Breast epithelium (tissue), 4 donors: ENCODE results near the gene CCDC12. TPM values are rescaled to one million over a fixed set of nuclear protein-coding genes. Genes with fewer than 3 reads are reported as not detected.
A peak's percentile ranks its signal among the peaks of the same experiment; 100 is the strongest.

Experiments used
- DNase-seq, 2 donors: peaks; one replicate each; pipeline ENCODE4 v3.0.0-alpha.2; 2019; ENCODE audit warnings: low spot score in 2 of 2
- H3K27ac ChIP-seq, 2 donors: fragments of 200-600 bp; sonication (generic) in 1 of 2; one replicate each; pipeline ENCODE4 v1.5.1; 2016 to 2019; ENCODE audit warnings: mild to moderate bottlenecking in 1 of 2
- H3K27me3 ChIP-seq, 2 donors: fragments of 200-600 bp; sonication (generic) in 1 of 2; one replicate each; pipeline versions ENCODE4 v1.5.1 to v1.6.0; 2017 to 2019; ENCODE audit warnings: control low read depth in 1 of 2, mild to moderate bottlenecking in 1 of 2
- H3K36me3 ChIP-seq: fragments of 200-600 bp; one replicate; pipeline ENCODE4 v1.5.1; 2019
- H3K4me1 ChIP-seq, 2 donors: fragments of 200-600 bp; sonication (generic); one replicate each; pipeline ENCODE4 v1.5.1; 2016 to 2019; ENCODE audit warnings: control low read depth in 1 of 2
- H3K4me3 ChIP-seq, 3 donors: fragments of 200-600 bp; sonication (generic); 1 replicate in 2 of 3; 2 replicates in 1 of 3; pipeline ENCODE4 v1.5.1; 2016 to 2019; ENCODE audit warnings: mild to moderate bottlenecking in 3 of 3, moderate library complexity in 2 of 3
- H3K9me3 ChIP-seq, 2 donors: fragments of 200-600 bp; sonication (generic) in 1 of 2; one replicate each; pipeline ENCODE4 v1.5.1; 2016 to 2019; ENCODE audit warnings: control low read depth in 1 of 2
- POLR2A ChIP-seq: fragments of 450-650 bp; IDR thresholded peaks from one replicate; pipeline ENCODE4 v1.6.1; 2016; ENCODE audit warnings: antibody characterized with exemption, mild to moderate bottlenecking, moderate library complexity
- POLR2AphosphoS5 ChIP-seq, 3 donors: sonication (generic); formaldehyde crosslinking; IDR thresholded peaks; one replicate each; pipeline ENCODE4 v1.6.1; 2017; ENCODE audit warnings: antibody characterized with exemption in 3 of 3
- intact Hi-C: fragments of 100-400 bp; cut with DNase I; formaldehyde crosslinking; loops from one replicate; pipeline ENCODE4 v1.15.1; 2023; ENCODE audit warnings: low total_unique reads
- total RNA-seq, 3 donors: library from RNA; depleted of rRNA; stranded (reverse); fragments of >200 nt; gene quantifications; one replicate each; pipeline ENCODE4 v1.1.0, GENCODE V29; 2016
- TF ChIP-seq, protein P1 (sequence below), 3 donors: fragments of 450-650 bp; IDR thresholded peaks; one replicate each; pipeline ENCODE4 v1.5.1; 2016 to 2017; ENCODE audit warnings: antibody characterized with exemption in 3 of 3, mild to moderate bottlenecking in 3 of 3, moderate library complexity in 3 of 3

Gene CCDC12
- total RNA-seq, 3 donors from 2014 or later: 27.0 to 50.2 (median 43.9) TPM

DNA sequence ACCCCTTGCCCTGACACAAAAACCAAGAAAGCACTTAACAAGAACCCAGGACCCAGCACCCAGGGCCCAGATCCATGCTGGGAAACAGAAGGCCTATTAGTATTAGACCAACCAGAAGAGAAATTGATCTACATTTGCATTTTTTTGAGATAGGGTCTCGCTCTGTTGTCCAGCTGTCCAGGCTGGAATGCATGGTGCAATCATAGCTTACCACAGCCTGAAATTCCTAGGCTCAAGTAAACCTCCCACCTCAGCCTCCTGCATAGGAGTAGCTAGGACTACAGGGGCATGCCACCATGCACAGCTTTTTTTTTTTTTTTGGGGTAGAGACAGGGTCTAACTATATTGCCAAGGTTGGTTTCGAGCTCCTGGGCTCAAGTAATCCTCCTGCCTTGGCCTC, 26.4 kb downstream of the CCDC12 start:
- no peak overlapping the region for H3K4me3 ChIP-seq
- no peaks in the 10 kb centered on the region for H3K36me3 ChIP-seq
- no peak for DNase-seq
- TF ChIP-seq POLR2AphosphoS5 (IDR thresholded peaks at IDR 0.05) (no peak), POLR2A (no peak)
- TF ChIP-seq, protein P1, sequence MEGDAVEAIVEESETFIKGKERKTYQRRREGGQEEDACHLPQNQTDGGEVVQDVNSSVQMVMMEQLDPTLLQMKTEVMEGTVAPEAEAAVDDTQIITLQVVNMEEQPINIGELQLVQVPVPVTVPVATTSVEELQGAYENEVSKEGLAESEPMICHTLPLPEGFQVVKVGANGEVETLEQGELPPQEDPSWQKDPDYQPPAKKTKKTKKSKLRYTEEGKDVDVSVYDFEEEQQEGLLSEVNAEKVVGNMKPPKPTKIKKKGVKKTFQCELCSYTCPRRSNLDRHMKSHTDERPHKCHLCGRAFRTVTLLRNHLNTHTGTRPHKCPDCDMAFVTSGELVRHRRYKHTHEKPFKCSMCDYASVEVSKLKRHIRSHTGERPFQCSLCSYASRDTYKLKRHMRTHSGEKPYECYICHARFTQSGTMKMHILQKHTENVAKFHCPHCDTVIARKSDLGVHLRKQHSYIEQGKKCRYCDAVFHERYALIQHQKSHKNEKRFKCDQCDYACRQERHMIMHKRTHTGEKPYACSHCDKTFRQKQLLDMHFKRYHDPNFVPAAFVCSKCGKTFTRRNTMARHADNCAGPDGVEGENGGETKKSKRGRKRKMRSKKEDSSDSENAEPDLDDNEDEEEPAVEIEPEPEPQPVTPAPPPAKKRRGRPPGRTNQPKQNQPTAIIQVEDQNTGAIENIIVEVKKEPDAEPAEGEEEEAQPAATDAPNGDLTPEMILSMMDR (IDR thresholded peaks at IDR 0.05): no peak
- H3K9me3 ChIP-seq: no peaks in the 10 kb centered on the region
- intact Hi-C loops: no loop called here
- H3K27me3 ChIP-seq: no peaks in the 10 kb centered on the region
- no peak overlapping the region for H3K27ac ChIP-seq
- H3K4me1 ChIP-seq: peaks cover 0 to 41% of the 10 kb centered on the region in 2 donors

DNA sequence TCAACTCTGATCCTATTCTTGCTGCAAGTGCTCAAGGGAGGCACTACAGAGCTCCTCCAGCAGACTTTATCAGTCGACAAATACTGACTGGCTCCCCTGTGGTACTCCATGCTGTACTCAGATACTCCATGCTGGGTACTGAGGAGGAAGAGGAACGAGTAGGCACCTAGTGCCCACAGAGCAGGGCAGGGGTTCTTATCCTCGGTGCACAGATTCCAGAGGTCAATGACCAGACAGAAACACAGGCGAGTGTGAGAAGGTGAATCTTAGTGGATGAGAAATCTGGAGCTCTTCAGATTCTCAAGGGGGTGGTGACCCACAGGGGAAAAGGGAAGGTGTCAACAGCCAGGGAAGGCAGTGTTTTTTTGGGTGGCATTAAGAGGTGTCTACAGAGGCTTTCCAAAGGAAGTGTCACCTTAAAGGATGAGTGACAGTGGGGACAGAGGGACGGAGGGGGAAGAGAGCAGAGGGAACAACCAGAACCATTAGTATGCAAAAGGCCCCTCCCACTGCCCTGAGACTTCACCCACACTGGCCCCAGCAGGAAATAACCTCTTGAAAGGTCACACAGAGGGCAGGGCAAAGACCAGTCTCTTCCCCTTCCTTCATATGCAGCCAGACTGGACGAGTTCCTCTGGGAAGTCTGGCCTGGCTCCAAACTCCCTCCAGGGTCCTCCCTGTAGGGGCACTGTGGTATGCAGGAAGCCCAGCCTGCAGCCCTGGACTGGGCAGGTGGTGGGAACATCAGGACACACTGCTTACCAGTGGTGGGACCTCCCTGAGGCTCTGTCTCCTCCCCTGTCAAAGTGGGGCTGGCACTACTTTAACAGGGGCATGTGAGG, 27.5 kb downstream of the CCDC12 start:
- peaks cover 0 to 31% of the 10 kb centered on the region in 2 donors for H3K4me1 ChIP-seq
- DNase-seq: no peak
- intact Hi-C loops: no loop called here

DNA sequence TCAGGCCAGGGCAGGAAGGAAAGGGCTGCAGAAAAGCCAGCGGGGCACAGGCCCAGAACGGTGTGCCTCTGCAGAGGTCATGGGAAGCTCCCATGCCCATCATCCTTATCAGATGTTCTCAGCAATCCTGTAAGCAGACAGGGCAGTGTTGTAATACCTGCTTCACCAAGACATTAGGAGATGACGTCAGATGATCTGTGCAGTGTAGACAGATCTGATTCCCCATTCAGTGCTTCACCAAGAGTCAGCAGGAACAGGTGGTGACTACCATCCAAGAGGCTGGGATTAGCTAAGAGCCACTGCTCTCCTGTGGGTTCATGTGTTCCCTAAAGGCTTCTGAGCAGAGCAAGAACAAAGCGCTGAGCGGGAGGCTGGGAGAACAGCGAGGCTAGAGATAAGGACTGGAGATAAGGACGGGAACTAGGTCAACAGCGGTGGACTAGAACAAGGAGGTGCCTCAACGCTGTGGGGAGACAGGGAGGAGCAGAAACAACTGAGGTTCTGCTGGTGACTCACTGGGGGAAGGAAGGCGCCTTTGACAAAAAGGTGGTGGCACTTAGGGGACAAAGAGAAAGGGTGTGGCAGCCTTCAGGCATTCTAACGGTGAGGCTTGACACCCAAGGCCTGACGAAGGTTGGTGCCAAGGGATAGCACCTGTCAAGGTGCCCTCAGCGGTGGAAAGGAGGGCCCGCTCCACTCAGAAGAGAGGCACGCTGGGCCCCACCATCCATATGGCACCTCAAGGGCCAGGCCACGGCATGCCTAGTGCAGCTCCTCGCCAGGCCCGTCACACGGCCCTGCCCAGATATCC, 28.4 kb downstream of the CCDC12 start:
- intact Hi-C loops: no loop called here
- H3K4me1 ChIP-seq: peaks cover 0 to 31% of the 10 kb centered on the region in 2 donors
- no peaks in the 10 kb centered on the region for H3K27me3 ChIP-seq
- no peak overlapping the region for H3K4me3 ChIP-seq
- TF ChIP-seq POLR2A (no peak), POLR2AphosphoS5 (IDR thresholded peaks at IDR 0.05) (peak in 1 of 3 donors; percentile 16)
- peak overlapping the region; percentile 69 to 75 for H3K27ac ChIP-seq
- no peak for DNase-seq
- H3K9me3 ChIP-seq: no peaks in the 10 kb centered on the region
- H3K36me3 ChIP-seq: no peaks in the 10 kb centered on the region

More for the DNA sequence above, 27.5 kb downstream of the CCDC12 start:
- Histone ChIP-seq H3K4me3 (no peak overlapping the region), H3K9me3 (no peaks in the 10 kb centered on the region), H3K36me3 (no peaks in the 10 kb centered on the region), H3K27ac (peak overlapping the region; percentile 69 to 75), H3K27me3 (no peaks in the 10 kb centered on the region)
- TF ChIP-seq POLR2AphosphoS5 (IDR thresholded peaks at IDR 0.05) (no peak), POLR2A (no peak)
- TF ChIP-seq, protein P1 (IDR thresholded peaks at IDR 0.05): no peak

DNA sequence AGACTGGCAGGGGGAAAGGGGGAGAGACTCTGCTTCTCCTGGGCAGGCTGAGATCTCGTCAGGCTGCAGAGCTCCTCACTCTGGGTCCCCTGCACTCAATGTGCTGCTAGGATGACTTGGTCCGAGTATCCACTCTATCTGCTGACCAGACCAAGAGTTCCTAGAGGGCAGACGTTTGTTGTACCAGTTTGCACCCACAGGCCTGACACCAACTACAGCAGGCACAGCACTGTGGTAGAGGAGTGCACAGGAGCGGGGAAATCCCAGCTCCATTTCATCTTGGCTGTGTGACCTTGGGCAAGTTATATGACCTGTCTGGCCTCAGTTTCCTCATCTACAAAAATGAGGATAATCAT, 29.0 kb downstream of the CCDC12 start:
- H3K27ac ChIP-seq: peak overlapping the region; percentile 53 to 75
- TF ChIP-seq, protein P1 (IDR thresholded peaks at IDR 0.05): no peak
- no peak for TF ChIP-seq POLR2A
- TF ChIP-seq POLR2AphosphoS5 (IDR thresholded peaks at IDR 0.05): no peak

DNA sequence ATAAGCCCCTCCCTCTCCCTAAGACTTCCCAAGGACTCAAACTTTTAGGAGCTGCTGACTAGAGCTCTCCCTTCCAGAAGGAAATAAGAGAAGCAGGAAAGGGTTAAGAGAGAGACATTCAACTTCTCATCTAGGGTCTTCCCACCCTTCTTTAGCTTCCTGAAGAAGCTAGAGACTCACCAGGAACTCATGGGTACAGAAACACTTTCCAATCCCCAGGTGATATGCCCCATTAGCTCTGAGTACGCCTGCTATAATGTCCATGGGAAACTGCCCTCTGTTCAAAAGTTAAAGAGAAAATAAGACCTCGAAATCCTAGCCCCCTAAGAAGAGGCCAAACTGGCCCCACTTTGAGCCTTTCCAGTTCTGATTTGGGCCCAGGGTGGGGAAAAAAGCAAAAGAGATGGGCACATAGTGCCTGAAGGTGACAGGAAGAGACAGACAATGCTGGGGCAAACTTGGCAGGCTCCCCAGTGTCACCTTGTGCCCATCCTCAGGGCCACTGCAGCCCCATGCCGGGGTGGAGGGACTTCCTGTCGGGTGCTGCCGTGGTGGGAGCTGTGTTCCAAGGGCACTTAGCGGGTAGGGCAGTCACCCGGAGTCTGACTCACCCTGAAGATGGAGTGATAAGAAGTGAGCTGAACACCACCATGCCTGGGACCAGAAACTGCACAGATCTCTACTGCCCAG, 29.5 kb downstream of the CCDC12 start:
- peak overlapping the region; percentile 62 to 75 for H3K27ac ChIP-seq
- TF ChIP-seq POLR2AphosphoS5 (IDR thresholded peaks at IDR 0.05): no peak
- TF ChIP-seq, protein P1 (IDR thresholded peaks at IDR 0.05): no peak
- TF ChIP-seq POLR2A: no peak

More for the DNA sequence above, 29.0 kb downstream of the CCDC12 start:
- Histone ChIP-seq H3K4me1 (peaks cover 0 to 31% of the 10 kb centered on the region in 2 donors), H3K36me3 (no peaks in the 10 kb centered on the region), H3K4me3 (no peak overlapping the region), H3K9me3 (no peaks in the 10 kb centered on the region), H3K27me3 (no peaks in the 10 kb centered on the region)
- intact Hi-C loops: no loop called here
- no peak for DNase-seq

More for the DNA sequence above, 29.5 kb downstream of the CCDC12 start:
- intact Hi-C loops: no loop called here
- H3K36me3 ChIP-seq: no peaks in the 10 kb centered on the region
- no peaks in the 10 kb centered on the region for H3K9me3 ChIP-seq
- no peak for DNase-seq
- H3K4me3 ChIP-seq: no peak overlapping the region
- H3K27me3 ChIP-seq: no peaks in the 10 kb centered on the region
- H3K4me1 ChIP-seq: peaks cover 0 to 31% of the 10 kb centered on the region in 2 donors
